Stomach smooth muscle (tissue), 2 donors: ENCODE data around the gene DNAAF5.
"Not testable (repeated sequence)": the region's sequence is repeated elsewhere in the genome, so short reads cannot be mapped to it uniquely, and the experiment has no call there.

Experiments used
- H3K27ac ChIP-seq: one replicate; pipeline ENCODE4 v1.7.0; 2013; ENCODE audit warnings: mild to moderate bottlenecking, low read length, inconsistent platforms
- H3K27me3 ChIP-seq, 2 donors: one replicate each; pipeline ENCODE4 v1.7.0; 2013; ENCODE audit warnings: low read length in 2 of 2; ENCODE audit not compliant: insufficient read depth in 2 of 2, control insufficient read depth in 1 of 2
- H3K36me3 ChIP-seq, 2 donors: one replicate each; pipeline ENCODE4 v1.7.0; 2013; ENCODE audit warnings: low read length in 2 of 2; ENCODE audit not compliant: control insufficient read depth in 2 of 2, insufficient read depth in 2 of 2
- H3K4me1 ChIP-seq: one replicate; pipeline ENCODE4 v1.7.0; 2013; ENCODE audit warnings: low read length; ENCODE audit not compliant: control insufficient read depth, insufficient read depth
- H3K4me3 ChIP-seq, 2 donors: one replicate each; pipeline ENCODE4 v1.7.0; 2013; ENCODE audit warnings: low read length in 2 of 2
- H3K9ac ChIP-seq, 2 donors: one replicate each; pipeline ENCODE4 v1.7.0; 2013; ENCODE audit warnings: low read length in 2 of 2, mild to moderate bottlenecking in 1 of 2
- H3K9me3 ChIP-seq, 2 donors: one replicate each; pipeline ENCODE4 v1.7.0; 2013; ENCODE audit warnings: low read length in 2 of 2; ENCODE audit not compliant: control insufficient read depth in 2 of 2
- donor health status: healthy.
- donor health status: Pancreatic carcinoma.

Gene DNAAF5

GRCh38 chr7:783556-784490 lies 57.3 kb downstream of the DNAAF5 start:
- Histone ChIP-seq H3K4me3 (no peak overlapping the region), H3K36me3 (peaks cover 4 to 14% of the 10 kb centered on the region in 2 donors), H3K27me3 (no peaks in the 10 kb centered on the region), H3K4me1 (peaks cover 32% of the 10 kb centered on the region), H3K9me3 (no peaks in the 10 kb centered on the region), H3K9ac (no peak overlapping the region), H3K27ac (no peak overlapping the region)

DNA sequence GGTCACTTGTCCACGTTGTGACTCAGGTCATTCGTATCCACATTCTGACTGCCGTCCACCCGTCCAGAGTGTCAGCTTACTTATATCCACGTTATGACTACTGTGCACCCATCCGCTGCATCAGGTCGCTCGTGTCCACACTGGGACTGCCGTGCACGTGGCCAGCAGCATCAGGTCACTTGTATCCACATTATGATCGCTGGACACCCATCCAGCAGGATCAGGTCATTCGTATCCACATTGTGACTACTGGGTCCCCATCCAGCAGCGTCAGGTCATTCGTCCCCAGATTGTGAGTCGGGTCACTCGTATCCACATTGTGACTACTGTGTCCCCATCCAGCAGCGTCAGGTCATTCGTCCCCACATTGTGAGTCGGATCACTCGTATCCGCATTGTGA lies 58.5 kb downstream of the DNAAF5 start:
- H3K27ac ChIP-seq, result no peak overlapping the region
- H3K27me3 ChIP-seq, result no peaks in the 10 kb centered on the region
- no peaks in the 10 kb centered on the region for H3K9me3 ChIP-seq
- no peak overlapping the region for H3K9ac ChIP-seq
- H3K4me1 ChIP-seq, result peaks cover 20% of the 10 kb centered on the region
- H3K4me3 ChIP-seq, result no peak overlapping the region
- H3K36me3 ChIP-seq, result peaks cover 4 to 14% of the 10 kb centered on the region in 2 donors

DNA sequence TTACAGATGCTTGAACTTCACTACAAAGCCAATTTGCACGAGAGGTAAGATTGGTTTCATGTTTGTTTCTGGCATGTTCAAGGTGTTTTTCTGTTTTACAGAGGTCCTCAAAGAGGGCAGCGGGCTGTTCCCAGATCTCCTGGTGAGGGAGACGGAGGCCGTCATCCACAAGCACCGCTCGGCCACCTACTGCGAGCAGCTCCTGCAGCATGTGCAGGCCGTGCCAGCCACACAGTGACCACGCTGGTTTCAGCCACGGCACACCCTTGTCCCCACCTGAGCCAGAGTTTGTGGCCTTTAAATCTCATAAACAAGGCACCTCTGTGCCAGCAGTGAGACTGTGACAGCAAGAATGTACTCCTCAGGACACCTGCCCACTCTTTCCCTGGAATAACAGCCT lies 58.9 kb downstream of the DNAAF5 start:
- peaks cover 18% of the 10 kb centered on the region for H3K4me1 ChIP-seq
- H3K27me3 ChIP-seq, result no peaks in the 10 kb centered on the region
- H3K27ac ChIP-seq, result no peak overlapping the region
- peaks cover 4 to 14% of the 10 kb centered on the region in 2 donors for H3K36me3 ChIP-seq
- H3K9me3 ChIP-seq, result no peaks in the 10 kb centered on the region
- no peak overlapping the region for H3K9ac ChIP-seq
- H3K4me3 ChIP-seq, result no peak overlapping the region

GRCh38 chr7:786472-787255 lies 60.2 kb downstream of the DNAAF5 start:
- peaks cover 4 to 14% of the 10 kb centered on the region in 2 donors for H3K36me3 ChIP-seq
- no peak overlapping the region for H3K9ac ChIP-seq
- no peaks in the 10 kb centered on the region for H3K9me3 ChIP-seq
- no peaks in the 10 kb centered on the region for H3K27me3 ChIP-seq
- no peak overlapping the region for H3K27ac ChIP-seq
- no peak overlapping the region for H3K4me3 ChIP-seq
- H3K4me1 ChIP-seq, result peaks cover 13% of the 10 kb centered on the region

DNA sequence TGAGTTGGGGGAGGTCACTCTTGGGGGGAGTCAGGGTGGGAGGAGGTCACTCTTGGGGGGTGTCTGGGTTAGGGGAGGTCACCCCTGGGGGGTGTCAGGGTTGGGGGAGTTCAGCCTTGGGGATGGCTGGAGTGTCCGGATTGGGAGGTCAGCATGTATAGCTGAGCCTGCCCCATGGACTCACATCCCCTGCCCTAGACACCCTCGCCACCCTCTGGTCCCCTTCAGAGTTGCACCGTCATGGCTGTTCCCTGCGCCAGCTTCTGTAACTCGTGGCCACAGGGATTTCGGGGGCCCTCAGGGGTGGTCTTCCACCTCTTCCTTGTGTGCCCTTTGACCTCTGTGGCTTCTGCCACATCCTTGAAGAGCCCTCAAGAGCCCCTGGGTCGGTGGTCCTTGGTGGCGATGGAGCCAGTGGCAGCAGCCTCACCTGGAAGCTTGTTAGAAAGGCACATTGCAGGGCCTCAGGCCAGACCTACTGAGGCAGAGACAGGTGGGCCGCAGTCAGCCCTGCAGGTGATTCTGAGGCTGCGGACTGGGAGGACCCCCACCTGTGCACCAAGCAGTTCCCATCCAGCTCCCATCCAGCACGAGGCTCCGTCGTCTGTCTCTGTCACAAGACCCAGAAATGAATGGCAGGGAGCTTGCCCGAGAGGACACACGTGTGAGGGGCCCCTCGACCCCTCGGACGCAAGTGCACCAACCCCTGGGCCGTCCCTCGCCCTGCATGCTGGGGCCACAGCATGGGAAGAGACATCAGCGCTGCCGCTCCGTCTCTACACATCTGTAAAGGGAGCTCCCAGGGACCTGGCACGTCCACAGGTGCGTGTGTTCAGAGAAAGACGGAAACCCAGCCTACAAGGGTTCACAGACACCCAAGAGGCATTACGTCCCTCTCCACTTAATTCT lies 61.1 kb downstream of the DNAAF5 start:
- Histone ChIP-seq H3K4me1 (peaks cover 8% of the 10 kb centered on the region), H3K27me3 (no peaks in the 10 kb centered on the region), H3K27ac (no peak overlapping the region), H3K4me3 (no peak overlapping the region), H3K36me3 (peaks cover 4 to 14% of the 10 kb centered on the region in 2 donors), H3K9ac (no peak overlapping the region), H3K9me3 (no peaks in the 10 kb centered on the region)

DNA sequence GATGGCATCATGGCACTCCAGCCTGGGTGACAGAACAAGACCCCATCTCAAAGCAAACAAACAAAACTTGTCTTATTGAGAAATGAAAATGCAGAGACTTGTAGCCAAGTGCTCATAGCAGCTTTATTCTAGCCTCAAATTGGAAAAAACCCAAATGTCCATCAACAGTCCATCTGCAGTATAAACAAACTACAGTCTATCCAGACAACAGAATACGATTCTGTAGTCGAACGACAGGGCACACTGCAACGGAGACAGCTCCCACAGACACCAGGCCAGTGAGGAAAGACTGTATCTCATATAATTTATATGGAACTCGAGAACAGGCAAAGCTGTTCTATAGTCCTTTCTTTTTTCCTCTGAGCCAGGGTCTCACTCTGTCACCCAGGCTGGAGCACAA lies 65.0 kb downstream of the DNAAF5 start:
- Histone ChIP-seq H3K4me1 (peaks cover 11% of the 10 kb centered on the region), H3K36me3 (no peaks in the 10 kb centered on the region), H3K27ac (no peak overlapping the region), H3K27me3 (no peaks in the 10 kb centered on the region), H3K9me3 (no peaks in the 10 kb centered on the region), H3K4me3 (no peak overlapping the region), H3K9ac (no peak overlapping the region)

DNA sequence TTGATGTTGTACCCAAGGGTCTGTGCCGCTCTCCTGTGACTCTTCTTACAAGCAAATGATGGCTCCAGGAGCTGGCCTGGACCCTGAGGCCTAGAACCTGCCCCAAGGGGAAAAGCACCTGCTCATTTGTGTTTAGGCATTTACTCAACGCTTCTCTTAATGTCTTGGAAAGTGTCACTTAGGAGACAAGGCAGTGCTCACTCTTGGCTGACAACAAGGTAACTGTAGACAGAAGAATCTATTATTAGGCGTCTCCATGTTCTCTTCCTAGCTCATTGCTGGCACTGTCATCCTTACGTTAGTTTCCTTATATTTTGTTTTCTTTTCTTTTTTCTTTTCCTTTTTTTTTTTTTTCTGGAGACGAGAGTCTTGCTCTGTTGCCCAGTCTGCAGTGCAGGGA lies 67.7 kb downstream of the DNAAF5 start:
- no peak overlapping the region for H3K9ac ChIP-seq

DNA sequence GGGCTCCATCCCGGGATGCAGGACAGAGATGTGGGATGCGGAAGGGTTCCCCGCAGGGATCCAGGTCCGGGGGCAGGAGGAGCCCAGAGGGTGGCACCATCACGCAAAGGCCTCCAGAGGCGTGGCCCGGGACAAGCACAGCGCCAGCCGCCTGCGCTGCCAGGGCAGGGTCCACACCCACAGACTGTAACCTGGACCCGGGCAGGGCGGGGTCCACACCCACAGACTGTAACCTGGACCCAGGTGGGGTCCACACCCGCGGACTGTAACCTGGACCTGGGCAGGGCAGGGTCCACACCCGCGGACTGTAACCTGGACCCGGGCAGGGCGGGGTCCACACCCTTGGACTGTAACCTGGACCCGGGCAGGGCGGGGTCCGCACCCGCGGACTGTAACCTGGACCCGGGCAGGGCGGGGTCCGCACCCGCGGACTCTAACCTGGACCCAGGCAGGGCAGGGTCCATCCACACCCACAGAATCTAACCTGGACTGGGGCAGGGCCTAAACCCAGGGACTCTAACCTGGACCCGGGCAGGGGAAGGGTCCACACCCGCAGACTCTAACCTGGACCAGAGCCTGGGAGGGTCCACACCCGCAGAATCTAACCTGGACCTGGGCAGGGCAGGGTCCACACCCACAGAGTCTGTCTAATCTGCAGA lies 68.3 kb downstream of the DNAAF5 start:
- no peak overlapping the region for H3K27ac ChIP-seq
- no peaks in the 10 kb centered on the region for H3K27me3 ChIP-seq
- H3K9ac ChIP-seq, result no peak overlapping the region
- H3K4me1 ChIP-seq, result peaks cover 16% of the 10 kb centered on the region
- no peak overlapping the region for H3K4me3 ChIP-seq
- no peaks in the 10 kb centered on the region for H3K36me3 ChIP-seq
- H3K9me3 ChIP-seq, result no peaks in the 10 kb centered on the region

More for the DNA sequence above, 67.7 kb downstream of the DNAAF5 start:
- Histone ChIP-seq H3K36me3 (no peaks in the 10 kb centered on the region), H3K27me3 (no peaks in the 10 kb centered on the region), H3K4me3 (no peak overlapping the region), H3K27ac (no peak overlapping the region), H3K9me3 (no peaks in the 10 kb centered on the region), H3K4me1 (peaks cover 16% of the 10 kb centered on the region)

DNA sequence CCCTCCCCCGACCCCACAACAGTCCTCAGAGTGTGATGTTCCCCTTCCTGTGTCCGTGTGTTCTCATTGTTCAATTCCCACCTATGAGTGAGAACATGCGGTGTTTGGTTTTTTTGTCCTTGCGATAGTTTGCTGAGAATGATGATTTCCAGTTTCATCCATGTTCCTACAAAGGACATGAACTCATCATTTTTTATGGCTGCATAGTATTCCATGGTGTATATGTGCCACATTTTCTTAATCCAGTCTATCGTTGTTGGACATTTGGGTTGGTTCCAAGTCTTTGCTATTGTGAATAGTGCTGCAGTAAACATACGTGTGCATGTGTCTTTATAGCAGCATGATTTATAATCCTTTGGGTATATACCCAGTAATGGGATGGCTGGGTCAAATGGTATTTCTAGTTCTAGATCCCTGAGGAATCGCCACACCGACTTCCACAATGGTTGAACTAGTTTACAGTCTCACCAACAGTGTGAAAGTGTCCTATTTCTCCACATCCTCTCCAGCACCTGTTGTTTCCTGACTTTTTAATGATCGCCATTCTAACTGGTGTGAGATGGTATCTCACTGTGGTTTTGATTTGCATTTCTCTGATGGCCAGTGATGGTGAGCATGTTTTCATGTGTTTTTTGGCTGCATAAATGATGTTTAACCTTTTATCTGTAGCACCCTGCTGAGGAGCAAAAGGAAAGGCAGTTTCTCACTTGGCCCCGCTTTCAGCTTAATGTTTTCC lies 70.1 kb downstream of the DNAAF5 start:
- H3K9ac ChIP-seq, H3K4me3 ChIP-seq, H3K36me3 ChIP-seq, H3K27ac ChIP-seq, H3K27me3 ChIP-seq, H3K9me3 ChIP-seq: not testable (repeated sequence)
- peaks cover 23% of the 10 kb centered on the region for H3K4me1 ChIP-seq
